GM23338 (cell line): Measurements from ENCODE around the gene IKZF3. TPM values are rescaled to one million over a fixed set of nuclear protein-coding genes. Genes with fewer than 3 reads are reported as not detected.

Experiments
- ATAC-seq: fragments of 200-7000 bp; cut with Tn5 transposase; 3 replicates; pipeline ENCODE4 v1.9.1; 2020
- DNase-seq: peaks from one replicate; pipeline ENCODE4 v3.0.0-alpha.2; 2015; ENCODE audit warnings: low spot score
- H2AFZ ChIP-seq: fragments of 200-600 bp; sonication (generic); 2 replicates; pipeline ENCODE4 v1.8.0; 2016; ENCODE audit warnings: antibody characterized with exemption, mild to moderate bottlenecking, moderate library complexity
- H3F3A ChIP-seq: fragments of 200-600 bp; sonication (generic); replicated peaks from 2 replicates; pipeline ENCODE4 v1.8.0; 2017; ENCODE audit warnings: antibody characterized with exemption, mixed run types, low read depth
- H3K27ac ChIP-seq: fragments of 200-600 bp; sonication (generic); 2 replicates; pipeline ENCODE4 v1.6.1; 2016; ENCODE audit warnings: low read depth
- H3K27me3 ChIP-seq: fragments of 200-600 bp; sonication (generic); 2 replicates; pipeline ENCODE4 v1.8.0; 2016; ENCODE audit warnings: mild to moderate bottlenecking, mixed run types, moderate library complexity; ENCODE audit not compliant: insufficient read depth
- H3K36me3 ChIP-seq: fragments of 200-600 bp; sonication (generic); 2 replicates; pipeline ENCODE4 v1.8.0; 2016; ENCODE audit warnings: mild to moderate bottlenecking; ENCODE audit not compliant: insufficient read depth
- H3K4me1 ChIP-seq: fragments of 200-600 bp; sonication (generic); 2 replicates; pipeline ENCODE4 v1.8.0; 2016; ENCODE audit warnings: mild to moderate bottlenecking, moderate library complexity; ENCODE audit not compliant: insufficient read depth
- H3K4me2 ChIP-seq: fragments of 200-600 bp; sonication (generic); 2 replicates; pipeline ENCODE4 v1.7.1; 2017; ENCODE audit warnings: mixed run types
- H3K4me3 ChIP-seq: fragments of 200-600 bp; sonication (generic); 2 replicates; pipeline ENCODE4 v1.6.1; 2016; ENCODE audit warnings: mixed run types
- H3K79me2 ChIP-seq: fragments of 200-600 bp; sonication (generic); replicated peaks from 2 replicates; pipeline ENCODE4 v1.8.0; 2017; ENCODE audit warnings: mild to moderate bottlenecking; ENCODE audit not compliant: insufficient read depth
- H3K9me2 ChIP-seq: fragments of 200-600 bp; sonication (generic); 2 replicates; pipeline ENCODE4 v1.8.0; 2017; ENCODE audit not compliant: insufficient read depth
- H4K20me1 ChIP-seq: fragments of 200-600 bp; sonication (generic); replicated peaks from 2 replicates; pipeline ENCODE4 v1.8.0; 2017; ENCODE audit warnings: mild to moderate bottlenecking; ENCODE audit not compliant: insufficient read depth
- H3K27ac Mint-ChIP-seq: 2 replicates; pipeline ENCODE4 v1.8.0; 2020; ENCODE audit warnings: inconsistent platforms, mild to moderate bottlenecking, moderate library complexity, mixed read lengths
- H3K27me3 Mint-ChIP-seq: 3 replicates; pipeline ENCODE4 v1.8.0; 2022; ENCODE audit warnings: low read depth, mild to moderate bottlenecking, moderate library complexity, mixed read lengths, inconsistent platforms; ENCODE audit not compliant: insufficient read depth, poor library complexity
- H3K36me3 Mint-ChIP-seq: 3 replicates; pipeline ENCODE4 v1.8.0; 2021; ENCODE audit warnings: low read depth, mild to moderate bottlenecking, inconsistent platforms, moderate library complexity, mixed read lengths
- H3K4me1 Mint-ChIP-seq: 3 replicates; pipeline ENCODE4 v1.8.0; 2020; ENCODE audit warnings: mild to moderate bottlenecking, inconsistent platforms, mixed read lengths
- H3K4me3 Mint-ChIP-seq: 3 replicates; pipeline ENCODE4 v1.8.0; 2021; ENCODE audit warnings: moderate library complexity, mild to moderate bottlenecking, inconsistent platforms, mixed read lengths
- H3K9me3 Mint-ChIP-seq: 3 replicates; pipeline ENCODE4 v1.8.0; 2020; ENCODE audit warnings: moderate library complexity, mild to moderate bottlenecking, inconsistent platforms, mixed read lengths
- CREB1 ChIP-seq: fragments of 250-450 bp; sonication (Bioruptor Pico); IDR thresholded peaks from 2 replicates; pipeline ENCODE4 v1.5.0; 2020; ENCODE audit warnings: low read depth, mild to moderate bottlenecking, moderate library complexity
- EZH2 ChIP-seq: fragments of 200-600 bp; sonication (generic); IDR thresholded peaks from one replicate; pipeline ENCODE4 v1.8.0; 2017; ENCODE audit warnings: antibody characterized with exemption, mild to moderate bottlenecking, low read depth; ENCODE audit not compliant: unreplicated experiment
- EZH2phosphoT487 ChIP-seq: fragments of 200-600 bp; sonication (generic); IDR thresholded peaks from one replicate; pipeline ENCODE4 v1.8.1; 2018; ENCODE audit warnings: antibody characterized with exemption; ENCODE audit not compliant: unreplicated experiment
- JUNB ChIP-seq: IDR thresholded peaks from one replicate; pipeline ENCODE4 v1.6.1; 2016; ENCODE audit warnings: antibody characterized with exemption; ENCODE audit not compliant: unreplicated experiment
- NANOG ChIP-seq: IDR thresholded peaks from 2 replicates; pipeline ENCODE4 v1.6.1; 2016; ENCODE audit warnings: antibody characterized with exemption, borderline replicate concordance
- POLR2AphosphoS5 ChIP-seq: IDR thresholded peaks from 2 replicates; pipeline ENCODE4 v1.6.1; 2016; ENCODE audit warnings: antibody characterized with exemption, low read depth
- STAT1 ChIP-seq: IDR thresholded peaks from one replicate; pipeline ENCODE4 v1.6.1; 2016; ENCODE audit warnings: antibody characterized with exemption; ENCODE audit not compliant: unreplicated experiment
- ZNF114 ChIP-seq: fragments of 250-450 bp; sonication (Bioruptor Pico); IDR thresholded peaks from 2 replicates; pipeline ENCODE4 v1.5.0; 2020; ENCODE audit warnings: mild to moderate bottlenecking, moderate library complexity
- ZNF331 ChIP-seq: fragments of 250-450 bp; sonication (Bioruptor Pico); IDR thresholded peaks from 2 replicates; pipeline ENCODE4 v1.5.0; 2020; ENCODE audit warnings: low read depth, mild to moderate bottlenecking, moderate library complexity
- polyA plus RNA-seq: library from polyadenylated mRNA; unstranded; fragments of >200 nt; fragmentation: Nextera tagmentation; extraction: Ambion mirVana; gene quantifications from 2 replicates; pipeline ENCODE4 v1.2.1, GENCODE V29; 2016
- total RNA-seq: library from RNA; depleted of rRNA; stranded (reverse); fragments of >200 nt; shearing (Covaris generic); gene quantifications from 2 replicates; pipeline ENCODE4 v1.2.3, GENCODE V29; 2014
- TF ChIP-seq, protein P1 (sequence below): IDR thresholded peaks from 2 replicates; pipeline ENCODE4 v1.6.1; 2016; ENCODE audit warnings: antibody characterized with exemption
- TF ChIP-seq, protein P2 (sequence below): IDR thresholded peaks from one replicate; pipeline ENCODE4 v1.6.1; 2018; ENCODE audit warnings: antibody characterized with exemption; ENCODE audit not compliant: unreplicated experiment

The IKZF3 gene
- total and polyA plus RNA-seq, 2 experiments from 2014 or later, result 0.11 to 0.76 TPM

DNA sequence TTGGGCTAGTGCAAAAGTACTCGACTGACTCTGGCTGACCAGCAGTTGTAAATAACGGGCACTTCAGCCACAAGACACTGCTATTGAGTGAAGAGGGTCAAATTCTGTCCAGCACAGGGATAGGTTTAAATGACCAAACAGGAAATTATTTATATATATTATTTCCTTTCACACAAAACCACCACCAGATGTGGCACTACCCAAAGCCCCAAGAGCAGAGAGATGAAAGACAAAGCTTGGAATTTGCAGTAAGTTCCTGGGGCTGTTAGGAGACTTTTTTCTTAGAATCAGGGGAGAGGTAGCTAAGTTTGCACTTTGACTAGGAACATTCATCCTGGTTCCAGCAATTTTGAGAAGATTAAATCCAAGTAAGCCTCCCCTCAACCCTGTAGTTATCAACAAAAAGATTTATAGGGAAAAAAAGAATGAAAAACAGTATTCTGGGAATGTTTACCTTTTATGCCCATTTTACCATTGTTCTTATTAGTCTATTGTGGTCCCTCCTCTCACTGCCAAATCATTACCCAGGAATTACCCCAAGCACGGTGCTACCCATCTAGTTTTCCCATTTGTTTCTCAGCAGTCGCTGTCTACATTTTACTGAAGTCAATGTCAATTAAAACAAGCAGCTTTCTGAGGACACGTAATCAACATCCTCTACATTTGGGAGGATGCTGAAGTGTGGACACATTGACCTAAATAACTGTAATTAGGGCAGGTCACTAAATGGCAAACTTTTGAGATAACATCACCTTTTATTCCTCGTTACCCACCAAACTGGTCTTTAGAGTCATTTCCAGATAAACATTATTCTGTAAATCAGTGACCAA is 82.9 kb downstream of the IKZF3 start (continued):
- TF ChIP-seq CREB1 (CRISPR knock-in tag) (no peak), JUNB (no peak), EZH2phosphoT487 (no peak), ZNF114 (no peak), ZNF331 (no peak)
- TF ChIP-seq, protein P1, sequence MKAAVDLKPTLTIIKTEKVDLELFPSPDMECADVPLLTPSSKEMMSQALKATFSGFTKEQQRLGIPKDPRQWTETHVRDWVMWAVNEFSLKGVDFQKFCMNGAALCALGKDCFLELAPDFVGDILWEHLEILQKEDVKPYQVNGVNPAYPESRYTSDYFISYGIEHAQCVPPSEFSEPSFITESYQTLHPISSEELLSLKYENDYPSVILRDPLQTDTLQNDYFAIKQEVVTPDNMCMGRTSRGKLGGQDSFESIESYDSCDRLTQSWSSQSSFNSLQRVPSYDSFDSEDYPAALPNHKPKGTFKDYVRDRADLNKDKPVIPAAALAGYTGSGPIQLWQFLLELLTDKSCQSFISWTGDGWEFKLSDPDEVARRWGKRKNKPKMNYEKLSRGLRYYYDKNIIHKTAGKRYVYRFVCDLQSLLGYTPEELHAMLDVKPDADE, result no peak
- TF ChIP-seq, protein P2, sequence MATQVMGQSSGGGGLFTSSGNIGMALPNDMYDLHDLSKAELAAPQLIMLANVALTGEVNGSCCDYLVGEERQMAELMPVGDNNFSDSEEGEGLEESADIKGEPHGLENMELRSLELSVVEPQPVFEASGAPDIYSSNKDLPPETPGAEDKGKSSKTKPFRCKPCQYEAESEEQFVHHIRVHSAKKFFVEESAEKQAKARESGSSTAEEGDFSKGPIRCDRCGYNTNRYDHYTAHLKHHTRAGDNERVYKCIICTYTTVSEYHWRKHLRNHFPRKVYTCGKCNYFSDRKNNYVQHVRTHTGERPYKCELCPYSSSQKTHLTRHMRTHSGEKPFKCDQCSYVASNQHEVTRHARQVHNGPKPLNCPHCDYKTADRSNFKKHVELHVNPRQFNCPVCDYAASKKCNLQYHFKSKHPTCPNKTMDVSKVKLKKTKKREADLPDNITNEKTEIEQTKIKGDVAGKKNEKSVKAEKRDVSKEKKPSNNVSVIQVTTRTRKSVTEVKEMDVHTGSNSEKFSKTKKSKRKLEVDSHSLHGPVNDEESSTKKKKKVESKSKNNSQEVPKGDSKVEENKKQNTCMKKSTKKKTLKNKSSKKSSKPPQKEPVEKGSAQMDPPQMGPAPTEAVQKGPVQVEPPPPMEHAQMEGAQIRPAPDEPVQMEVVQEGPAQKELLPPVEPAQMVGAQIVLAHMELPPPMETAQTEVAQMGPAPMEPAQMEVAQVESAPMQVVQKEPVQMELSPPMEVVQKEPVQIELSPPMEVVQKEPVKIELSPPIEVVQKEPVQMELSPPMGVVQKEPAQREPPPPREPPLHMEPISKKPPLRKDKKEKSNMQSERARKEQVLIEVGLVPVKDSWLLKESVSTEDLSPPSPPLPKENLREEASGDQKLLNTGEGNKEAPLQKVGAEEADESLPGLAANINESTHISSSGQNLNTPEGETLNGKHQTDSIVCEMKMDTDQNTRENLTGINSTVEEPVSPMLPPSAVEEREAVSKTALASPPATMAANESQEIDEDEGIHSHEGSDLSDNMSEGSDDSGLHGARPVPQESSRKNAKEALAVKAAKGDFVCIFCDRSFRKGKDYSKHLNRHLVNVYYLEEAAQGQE, result no peak

DNA sequence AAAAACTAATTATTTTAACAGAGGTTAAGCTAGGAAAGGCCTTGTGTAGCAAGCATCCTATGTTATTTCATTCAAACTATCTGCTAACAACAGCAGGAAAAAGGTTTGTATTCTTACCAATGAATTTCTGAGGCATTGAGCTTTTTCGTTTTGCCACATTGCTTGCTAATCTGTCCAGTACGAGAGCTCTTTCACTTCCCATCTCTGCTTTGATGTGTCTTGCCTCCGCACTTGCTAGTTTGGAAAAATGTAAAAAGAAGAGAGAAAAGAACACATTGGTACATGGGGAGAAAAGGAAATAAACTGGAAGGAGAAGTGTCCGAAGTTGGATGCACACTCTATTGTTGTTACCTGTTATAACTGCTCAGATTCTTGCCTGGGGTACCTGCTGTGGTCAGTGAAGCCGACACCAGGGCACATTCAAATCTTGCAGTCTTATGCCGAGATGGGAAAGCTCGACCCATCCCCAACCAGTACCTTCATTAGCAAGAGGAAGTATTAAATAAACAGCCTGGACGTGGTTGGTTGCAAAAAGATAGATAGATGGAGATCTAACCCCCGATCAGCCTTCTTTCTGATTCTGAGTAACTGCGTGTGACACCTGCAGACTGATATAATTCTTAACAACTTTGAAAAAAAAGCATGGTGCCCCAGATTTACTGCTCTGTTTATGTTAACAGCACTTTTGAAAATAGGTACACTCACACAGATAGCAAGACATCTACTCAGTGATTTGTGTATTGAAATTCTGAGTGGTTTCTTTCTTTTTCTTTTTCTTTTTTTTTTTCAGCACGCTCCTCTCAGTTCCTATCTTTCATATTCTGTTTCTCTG is 86.4 kb downstream of the IKZF3 start:
- H2AFZ ChIP-seq, result peak overlapping the region; percentile 34; the same call in 1 of the 2 replicates
- no peak overlapping the region for H3K27ac ChIP-seq
- no peaks in the 10 kb centered on the region for H3F3A ChIP-seq
- no peak overlapping the region for H3K4me3 ChIP-seq
- TF ChIP-seq, protein P1, result no peak
- TF ChIP-seq POLR2AphosphoS5 (no peak), NANOG (no peak), EZH2 (no peak), STAT1 (no peak)
- no peaks in the 10 kb centered on the region for H4K20me1 ChIP-seq
- H3K27me3 Mint-ChIP-seq, result no peaks in the 10 kb centered on the region
- H3K27ac Mint-ChIP-seq, result no peak overlapping the region
- H3K4me2 ChIP-seq, result no peak overlapping the region
- H3K36me3 Mint-ChIP-seq, result no peaks in the 10 kb centered on the region
- DNase-seq, result no peak
- ATAC-seq, result no peak
- no peaks in the 10 kb centered on the region for H3K79me2 ChIP-seq
- H3K4me1 ChIP-seq, result no peaks in the 10 kb centered on the region
- H3K9me3 Mint-ChIP-seq, result no peaks in the 10 kb centered on the region
- H3K27me3 ChIP-seq, result no peaks in the 10 kb centered on the region
- H3K36me3 ChIP-seq, result no peaks in the 10 kb centered on the region
- peaks cover 6% of the 10 kb centered on the region; the same call in 2 of the 3 replicates for H3K4me1 Mint-ChIP-seq
- no peaks in the 10 kb centered on the region for H3K9me2 ChIP-seq
- H3K4me3 Mint-ChIP-seq, result no peak overlapping the region
